HG02678 (cell line): Measurements from ENCODE around the gene CCNK.

Experiments
- ATAC-seq: cut with Tn5 transposase; IDR thresholded peaks from one replicate; pipeline ENCODE4 v1.9.1; 2021; ENCODE audit warnings: mild to moderate bottlenecking, moderate library complexity; ENCODE audit not compliant: unreplicated experiment

CCNK gene

DNA sequence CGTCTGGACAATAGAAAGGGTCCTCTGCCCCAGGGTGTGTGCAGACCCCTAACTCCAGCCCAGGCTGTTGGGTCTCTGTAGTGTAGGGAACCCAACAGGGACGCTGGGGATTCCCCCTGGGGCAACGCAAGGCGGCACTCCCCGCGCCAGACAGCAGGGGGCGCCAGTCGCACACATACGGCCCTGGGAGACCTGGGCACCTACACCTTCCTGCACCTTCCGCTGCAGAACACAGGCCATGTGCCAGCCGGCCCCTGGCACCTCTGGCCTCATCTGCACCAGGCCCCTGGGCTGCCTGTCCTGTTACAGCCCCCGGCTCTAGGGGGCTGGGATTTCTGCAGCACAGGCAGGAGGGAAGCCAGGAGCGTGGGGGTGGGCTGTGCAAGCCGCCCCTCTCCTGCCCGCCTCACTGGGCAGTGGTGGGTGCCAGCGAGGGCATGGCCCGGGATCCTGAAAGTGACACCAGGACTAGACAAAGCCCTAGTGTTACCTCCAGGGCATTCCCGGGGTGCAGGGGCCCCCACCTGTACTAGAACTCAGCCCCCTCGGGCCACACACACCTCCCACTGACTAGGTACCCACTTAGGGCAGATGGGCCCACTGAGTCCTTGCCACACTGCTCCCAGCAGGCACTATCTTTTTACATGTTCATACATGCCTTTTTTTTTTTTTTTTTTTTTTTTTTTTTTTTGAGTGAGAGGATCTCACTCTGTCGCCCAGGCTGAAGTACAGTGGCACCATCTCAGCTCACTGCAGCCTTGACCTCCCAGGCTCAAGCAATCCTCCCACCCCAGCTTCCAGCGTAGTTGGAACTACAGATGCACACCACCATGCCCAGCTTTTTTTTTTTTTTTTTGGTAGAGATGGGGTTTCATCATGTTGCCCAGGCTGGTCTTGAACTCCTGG is 37.5 kb downstream of the CCNK start:
- peak; percentile 73 for ATAC-seq

DNA sequence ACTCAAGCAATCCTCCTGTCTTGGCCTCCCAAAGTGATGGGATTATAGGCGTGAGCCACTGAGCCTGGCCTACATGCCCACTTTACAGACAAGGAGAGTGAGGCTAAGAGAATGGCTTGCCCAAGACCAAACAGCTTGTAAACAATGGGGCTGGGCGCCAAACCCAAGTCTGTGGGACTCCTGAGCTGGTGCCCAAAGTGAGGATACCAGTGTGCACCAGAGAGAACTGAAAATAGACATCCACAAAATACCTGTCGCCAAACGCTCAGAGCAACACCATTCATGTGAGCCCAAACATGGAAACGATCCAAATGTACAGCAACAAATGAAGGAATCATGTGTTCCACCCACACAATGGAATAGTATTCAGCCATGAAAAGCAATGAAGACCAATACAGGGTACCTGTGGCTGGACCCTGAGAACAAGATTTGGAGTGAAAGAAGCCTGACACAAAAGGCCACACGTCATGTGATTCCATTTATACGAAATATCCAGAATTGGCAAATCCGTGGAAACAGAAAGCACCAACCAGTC is 38.2 kb downstream of the CCNK start:
- no peak for ATAC-seq

DNA sequence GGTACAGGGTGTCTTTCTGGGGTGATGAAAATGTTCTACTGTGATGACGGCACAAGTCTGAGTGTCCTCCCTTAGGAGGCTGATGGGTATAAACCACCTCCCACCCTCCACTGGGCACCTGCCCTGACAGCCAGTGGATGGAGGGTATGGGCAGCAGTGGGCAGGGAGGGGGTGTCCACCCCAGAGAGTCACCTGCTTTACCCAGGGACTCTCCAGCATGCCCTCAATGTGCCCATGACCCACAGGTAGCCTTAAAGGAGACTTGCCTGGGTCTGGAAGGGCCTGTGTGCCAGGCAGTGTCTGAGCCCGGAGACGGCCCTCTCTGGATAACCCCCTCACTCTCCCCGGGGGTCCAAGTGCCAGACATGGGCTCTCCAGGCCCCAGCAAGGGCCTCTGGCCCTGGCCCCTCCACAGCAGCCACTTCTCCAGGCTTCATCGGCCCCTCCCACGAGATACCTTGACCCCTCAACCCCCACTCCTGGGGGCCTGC is 38.8 kb downstream of the CCNK start:
- ATAC-seq: no peak

DNA sequence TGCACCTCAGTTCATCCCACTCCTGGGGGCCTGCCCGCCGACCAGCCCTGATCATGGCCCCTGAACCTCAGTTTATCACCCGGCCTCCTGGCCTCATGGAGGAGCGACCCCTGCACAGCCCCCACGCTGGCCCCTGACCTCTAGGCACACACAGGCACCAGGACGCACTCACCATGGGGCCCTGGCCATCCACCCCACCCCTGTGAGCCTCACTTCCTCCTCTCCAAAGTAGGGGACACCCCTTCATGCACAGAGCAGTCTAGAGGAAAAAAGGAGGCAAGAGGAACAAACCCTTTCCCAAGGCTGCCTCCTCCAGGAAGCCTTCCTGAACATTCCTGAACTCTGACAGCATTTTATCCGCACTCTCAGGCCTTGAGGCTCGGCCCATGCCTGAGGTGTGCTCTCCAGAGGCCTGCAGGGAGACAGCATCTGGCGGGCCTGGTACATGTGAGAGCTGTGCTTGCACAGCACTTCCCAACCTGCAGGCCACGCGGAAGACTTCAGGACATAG is 39.4 kb downstream of the CCNK start:
- no peak for ATAC-seq

DNA sequence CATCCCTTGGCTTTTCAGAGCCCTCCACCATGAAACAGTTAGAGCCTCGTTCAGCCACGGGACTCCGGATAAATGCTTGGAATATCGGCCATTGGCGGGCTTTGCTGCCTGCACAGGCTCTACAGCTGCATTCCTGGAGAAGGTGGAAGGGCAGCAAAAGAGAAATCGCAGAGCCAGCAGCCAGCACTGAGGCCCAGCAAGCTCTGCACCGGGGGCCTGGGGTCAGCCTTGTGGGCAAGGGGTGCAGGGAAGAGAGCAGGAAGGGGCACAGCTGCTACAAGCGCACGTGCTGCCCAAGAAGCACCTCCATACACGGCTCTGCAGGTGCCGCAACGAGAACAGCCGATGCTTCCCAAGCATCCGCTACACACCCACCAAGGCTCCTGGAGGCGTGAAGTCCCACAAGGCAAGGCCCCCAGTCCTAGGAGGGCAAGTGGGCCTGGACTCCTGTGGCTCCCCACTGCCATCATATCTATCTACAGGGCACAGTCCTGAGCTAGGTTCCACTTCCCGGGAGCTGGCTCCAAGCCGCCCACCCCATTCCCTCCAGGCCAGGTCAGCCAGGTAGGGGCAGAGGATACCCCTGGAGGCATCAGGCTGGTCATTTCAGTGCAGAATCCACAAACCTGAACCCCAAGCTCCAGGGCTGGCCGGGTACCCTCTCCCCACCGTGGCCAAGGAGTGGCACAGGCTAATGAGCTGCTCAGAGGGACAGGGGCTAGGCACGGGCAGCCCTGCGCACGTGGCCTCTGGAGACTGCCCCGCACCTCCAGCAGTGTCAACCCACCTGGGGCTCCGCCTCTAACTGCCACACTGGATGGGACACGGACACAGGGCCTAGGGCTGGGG is 40.2 kb downstream of the CCNK start:
- ATAC-seq: no peak

GRCh38 chr14:99522025-99522401 is 40.8 kb downstream of the CCNK start:
- no peak for ATAC-seq

DNA sequence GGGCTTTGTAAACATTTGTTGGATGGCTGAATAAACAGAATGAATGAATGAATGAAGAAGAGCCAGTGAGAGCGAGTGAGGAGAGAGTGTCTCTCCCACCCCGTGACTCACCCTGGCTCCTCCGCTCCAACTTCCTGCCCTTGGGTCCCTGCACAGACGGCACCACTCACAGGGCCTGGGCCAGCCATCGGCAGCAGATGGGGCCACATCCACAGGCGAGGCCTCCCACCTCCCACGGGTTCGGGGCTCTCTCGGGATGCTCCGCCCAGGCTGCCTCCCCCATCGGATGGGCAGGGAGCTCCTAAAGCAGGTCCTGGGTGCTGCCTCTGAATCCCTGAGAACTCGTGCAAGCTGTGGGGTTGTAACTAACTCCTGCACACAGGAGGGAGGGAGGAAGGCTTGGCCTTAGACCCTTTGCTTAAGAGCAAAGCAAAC is 41.3 kb downstream of the CCNK start:
- ATAC-seq: no peak

DNA sequence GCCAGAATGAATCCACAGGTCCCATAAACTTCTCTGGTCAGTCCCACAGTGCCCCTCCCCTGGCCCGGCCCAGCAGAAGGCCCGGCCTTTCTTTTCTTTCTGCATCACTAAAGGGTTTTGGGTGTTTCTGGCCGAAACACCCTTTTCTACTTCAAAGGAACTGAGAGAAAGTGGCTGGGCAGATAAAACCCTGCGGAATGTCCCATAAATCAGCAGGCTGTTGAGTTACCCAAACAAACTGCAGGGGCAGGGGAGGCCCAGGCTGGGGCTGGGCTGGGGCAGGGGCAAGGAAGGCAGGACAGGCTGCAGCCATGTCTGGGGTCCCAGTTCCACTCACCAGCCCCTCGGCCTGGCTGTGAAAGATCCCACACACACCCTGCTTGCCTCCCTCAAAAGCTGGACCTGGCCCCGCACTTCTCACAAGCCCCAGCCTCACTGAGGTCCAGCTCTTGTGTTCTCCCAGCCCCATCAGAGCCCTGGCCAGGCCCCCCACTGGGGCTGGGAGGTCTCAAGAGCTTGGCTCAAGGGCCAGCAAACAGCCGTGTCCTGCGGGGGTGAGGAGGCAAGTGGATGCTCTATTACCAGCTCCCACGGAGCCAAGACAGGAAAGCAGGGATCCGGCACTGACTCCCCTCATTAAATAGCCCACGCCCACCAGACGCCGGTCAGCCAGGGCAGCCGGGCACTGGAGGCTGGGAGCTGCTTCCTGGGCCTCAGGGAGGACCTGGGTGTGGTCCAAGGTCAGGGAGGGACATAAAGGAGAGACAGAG is 41.9 kb downstream of the CCNK start:
- no peak for ATAC-seq

GRCh38 chr14:99523704-99524055 is 42.5 kb downstream of the CCNK start:
- no peak for ATAC-seq

DNA sequence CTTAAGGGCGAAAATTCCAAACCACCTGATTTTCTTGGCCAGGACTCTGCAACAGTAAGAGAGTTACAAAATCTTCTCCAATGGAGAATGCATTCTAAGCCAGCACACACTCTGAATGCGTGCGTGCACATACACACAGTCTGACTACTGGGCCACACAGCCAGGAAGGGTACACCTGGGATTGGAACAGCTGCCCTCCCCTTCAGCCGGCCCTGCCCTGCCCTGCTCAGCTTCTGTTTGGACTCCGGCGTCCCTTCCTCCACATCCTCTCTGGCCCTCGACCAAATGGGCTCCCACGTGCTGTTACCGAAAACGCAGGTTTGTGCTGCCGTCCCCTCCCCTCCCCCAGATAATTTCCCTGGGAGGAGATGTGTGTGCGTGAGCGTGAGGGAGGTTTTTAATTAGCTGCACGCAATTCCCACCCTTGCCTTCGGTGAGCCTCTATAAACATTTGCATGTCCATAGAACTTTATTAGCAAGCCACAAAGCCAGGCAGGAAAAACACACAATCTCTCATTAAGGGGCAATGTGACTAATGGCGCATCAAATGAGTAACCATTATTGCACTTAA is 43.0 kb downstream of the CCNK start:
- no peak for ATAC-seq

GRCh38 chr14:99524804-99525698 is 43.8 kb downstream of the CCNK start:
- no peak for ATAC-seq

DNA sequence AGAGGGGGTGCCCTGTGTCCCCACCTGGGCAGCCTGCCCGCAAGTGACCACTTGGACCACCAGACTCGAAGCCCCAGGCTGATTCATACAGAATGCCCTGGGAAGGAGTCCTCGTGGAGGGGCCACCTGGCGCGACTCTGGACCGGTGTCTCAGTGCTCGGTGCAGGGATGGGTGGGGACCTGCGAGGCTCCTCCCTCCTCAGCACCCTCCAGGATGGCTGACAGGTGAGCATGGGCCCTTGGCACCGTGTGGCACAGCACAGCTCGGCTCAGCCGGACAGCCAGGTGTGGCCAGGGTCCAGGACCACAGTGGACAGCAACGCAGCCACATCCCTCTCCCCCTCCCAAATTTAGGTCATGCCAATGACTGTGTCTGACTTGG is 44.5 kb downstream of the CCNK start:
- ATAC-seq: no peak

DNA sequence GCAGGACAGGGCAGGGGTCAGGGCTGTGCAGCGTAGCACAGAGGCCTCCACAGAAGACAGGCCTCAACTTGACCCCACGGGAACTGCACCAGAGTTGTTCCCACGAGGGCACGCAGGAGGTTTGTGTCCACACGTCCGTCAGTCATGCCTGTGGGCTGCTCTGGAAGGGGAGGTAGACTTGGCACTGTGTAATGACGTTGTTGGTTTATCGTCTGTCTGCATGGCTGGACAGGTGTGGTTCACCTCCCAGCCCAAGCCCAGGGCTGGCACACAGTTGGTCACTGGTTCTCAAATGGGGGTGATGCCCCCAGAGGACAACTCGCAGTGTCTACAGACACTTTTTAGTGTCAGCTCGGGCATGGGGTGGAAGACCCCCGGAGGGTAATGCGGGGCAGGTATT is 45.8 kb downstream of the CCNK start:
- no peak for ATAC-seq

GRCh38 chr14:99527427-99528076 is 46.3 kb downstream of the CCNK start:
- ATAC-seq: no peak

DNA sequence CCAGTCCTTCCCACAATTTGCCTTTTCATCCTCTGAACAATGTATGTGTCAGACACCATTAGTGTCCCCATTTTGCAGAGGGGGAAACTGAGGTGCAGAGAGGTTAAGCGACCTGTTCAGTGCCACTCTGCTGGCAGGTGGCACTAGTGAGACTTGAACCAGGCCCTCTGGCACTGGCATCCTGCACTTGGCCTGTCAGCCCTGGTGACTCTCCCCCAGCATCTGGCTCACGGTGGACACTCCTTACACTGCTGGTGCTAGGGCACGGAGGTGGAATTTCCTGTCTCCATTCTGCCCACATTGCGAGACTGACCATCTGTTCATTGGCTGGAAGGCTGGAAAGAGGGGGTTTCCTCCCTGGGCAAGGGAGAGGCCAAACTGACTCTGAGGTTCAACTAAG is 48.7 kb downstream of the CCNK start:
- no peak for ATAC-seq

DNA sequence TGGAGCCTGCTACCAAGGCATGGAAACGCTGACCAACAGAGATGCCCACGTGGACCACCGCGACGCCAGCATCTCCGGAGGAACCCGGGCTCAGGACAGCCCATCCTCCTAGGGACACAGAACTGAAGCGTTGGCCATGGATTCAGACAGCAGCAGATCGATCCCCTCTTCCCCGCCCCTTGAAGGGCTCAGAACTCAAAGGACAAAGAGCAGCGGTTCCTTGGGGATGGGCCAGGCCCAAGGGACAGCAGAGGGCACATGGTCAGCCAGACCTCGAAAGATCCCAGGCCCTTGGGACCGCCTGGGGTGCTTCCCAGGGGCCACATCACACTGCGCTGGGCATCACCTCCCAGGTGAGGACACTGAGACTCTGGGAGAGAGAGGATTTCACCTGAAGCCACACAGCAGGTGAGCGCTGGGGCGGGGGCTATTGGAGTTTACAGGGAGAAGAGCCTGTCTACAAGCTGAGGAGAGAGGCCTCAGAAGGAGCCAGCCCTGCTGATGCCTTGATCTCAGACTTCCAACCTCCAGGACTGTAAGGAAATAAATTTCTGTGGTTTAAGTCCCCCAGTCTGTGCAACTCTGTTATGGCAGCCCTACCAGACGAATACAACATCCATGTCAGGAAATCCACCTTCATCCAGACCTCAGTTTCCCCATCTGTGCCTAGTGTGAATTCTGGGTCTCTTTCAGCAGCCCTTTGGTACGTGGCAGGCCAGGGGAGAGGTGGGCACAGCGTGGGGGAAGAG is 49.4 kb downstream of the CCNK start:
- no peak for ATAC-seq

DNA sequence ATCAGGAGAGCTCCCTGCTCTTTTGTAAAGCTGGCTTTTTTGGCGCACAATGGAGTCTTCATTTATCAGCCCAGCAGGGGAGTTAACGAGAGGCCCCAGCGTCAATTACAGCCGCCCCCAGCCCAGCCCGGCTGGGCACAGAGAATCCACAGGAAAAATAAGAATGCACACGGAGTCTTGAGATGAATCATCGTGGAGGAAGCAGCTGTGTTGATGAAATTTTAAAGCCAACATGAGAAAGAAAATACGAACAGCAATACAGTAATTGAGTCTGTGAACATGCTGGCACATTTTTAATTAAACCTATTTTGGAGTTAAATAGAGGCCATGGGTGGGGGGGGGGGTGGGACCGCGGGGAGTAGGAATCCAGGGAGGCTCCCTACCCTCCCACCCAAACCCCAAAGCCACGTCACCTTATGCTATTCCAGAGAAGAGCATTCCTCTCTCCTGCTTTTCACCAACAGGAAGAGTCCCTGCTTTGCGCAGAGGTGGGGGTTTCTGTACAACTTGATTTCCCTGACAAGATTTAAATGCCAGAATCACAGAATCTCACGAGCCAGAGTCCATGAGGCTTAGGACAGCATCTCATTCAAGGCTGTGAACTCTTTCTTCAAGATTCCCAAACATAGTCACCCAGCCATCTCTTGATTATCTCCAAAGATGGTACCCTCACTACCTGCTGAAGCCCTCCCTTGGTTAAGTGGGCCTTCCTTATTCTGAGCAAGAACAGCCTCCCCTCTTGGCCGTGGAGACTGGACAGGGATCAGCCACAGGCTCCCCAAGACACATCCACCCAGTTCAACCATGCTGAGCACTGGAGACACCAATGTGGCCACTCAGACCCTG is 50.3 kb downstream of the CCNK start:
- no peak for ATAC-seq
